AG09319 (cell line): Measurements from ENCODE around the gene USH2A.

Experiments
- DNase-seq: peaks from one replicate; pipeline ENCODE4 v3.0.0-alpha.2; 2010; ENCODE audit warnings: low read depth; ENCODE audit errors: extremely low read depth
- TF ChIP-seq, protein P1 (sequence below): IDR thresholded peaks from 2 replicates; pipeline ENCODE4 v1.5.1; 2011; ENCODE audit warnings: low read depth, mild to moderate bottlenecking, inconsistent platforms, low read length, moderate library complexity

The USH2A gene

DNA sequence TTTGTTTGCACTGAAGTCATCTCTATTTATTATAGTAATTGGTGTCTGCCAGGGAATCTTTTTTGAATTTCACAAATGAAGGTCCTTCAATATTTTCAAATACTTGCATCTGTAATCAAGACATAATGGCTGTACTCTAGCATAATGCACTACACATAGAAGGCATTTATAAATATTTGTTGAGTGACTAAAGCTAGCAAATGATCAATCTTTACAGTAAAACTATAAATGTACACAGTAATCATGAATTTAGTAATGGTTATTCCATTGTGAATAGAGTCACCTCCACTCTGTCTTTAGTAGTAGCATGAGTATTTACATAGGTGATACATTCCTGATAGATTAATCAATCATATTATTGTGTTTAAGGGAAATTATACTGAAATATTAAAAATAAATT is 119.6 kb downstream of the USH2A start:
- TF ChIP-seq, protein P1, sequence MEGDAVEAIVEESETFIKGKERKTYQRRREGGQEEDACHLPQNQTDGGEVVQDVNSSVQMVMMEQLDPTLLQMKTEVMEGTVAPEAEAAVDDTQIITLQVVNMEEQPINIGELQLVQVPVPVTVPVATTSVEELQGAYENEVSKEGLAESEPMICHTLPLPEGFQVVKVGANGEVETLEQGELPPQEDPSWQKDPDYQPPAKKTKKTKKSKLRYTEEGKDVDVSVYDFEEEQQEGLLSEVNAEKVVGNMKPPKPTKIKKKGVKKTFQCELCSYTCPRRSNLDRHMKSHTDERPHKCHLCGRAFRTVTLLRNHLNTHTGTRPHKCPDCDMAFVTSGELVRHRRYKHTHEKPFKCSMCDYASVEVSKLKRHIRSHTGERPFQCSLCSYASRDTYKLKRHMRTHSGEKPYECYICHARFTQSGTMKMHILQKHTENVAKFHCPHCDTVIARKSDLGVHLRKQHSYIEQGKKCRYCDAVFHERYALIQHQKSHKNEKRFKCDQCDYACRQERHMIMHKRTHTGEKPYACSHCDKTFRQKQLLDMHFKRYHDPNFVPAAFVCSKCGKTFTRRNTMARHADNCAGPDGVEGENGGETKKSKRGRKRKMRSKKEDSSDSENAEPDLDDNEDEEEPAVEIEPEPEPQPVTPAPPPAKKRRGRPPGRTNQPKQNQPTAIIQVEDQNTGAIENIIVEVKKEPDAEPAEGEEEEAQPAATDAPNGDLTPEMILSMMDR: no peak
- no peak for DNase-seq

DNA sequence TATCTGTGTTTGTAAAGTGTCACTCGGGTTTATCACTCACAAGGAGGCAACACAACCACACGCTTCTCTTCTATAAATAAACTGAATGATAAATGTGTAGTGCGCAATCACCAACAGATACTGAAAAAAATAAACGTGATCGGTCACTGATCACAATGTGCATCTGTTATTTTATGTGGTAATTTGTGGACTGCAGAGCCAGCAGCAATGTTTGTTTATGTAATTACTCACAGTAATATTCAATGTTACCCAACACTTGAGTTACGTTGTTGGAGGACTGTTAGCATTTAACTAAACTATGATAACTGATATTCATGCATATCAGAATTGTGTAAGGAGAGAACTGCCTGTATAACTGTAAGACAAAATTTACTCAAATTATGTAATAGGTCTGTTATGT is 129.6 kb downstream of the USH2A start:
- DNase-seq: peak; percentile 35
- TF ChIP-seq, protein P1: no peak; the same call in 1 of the 2 replicates

DNA sequence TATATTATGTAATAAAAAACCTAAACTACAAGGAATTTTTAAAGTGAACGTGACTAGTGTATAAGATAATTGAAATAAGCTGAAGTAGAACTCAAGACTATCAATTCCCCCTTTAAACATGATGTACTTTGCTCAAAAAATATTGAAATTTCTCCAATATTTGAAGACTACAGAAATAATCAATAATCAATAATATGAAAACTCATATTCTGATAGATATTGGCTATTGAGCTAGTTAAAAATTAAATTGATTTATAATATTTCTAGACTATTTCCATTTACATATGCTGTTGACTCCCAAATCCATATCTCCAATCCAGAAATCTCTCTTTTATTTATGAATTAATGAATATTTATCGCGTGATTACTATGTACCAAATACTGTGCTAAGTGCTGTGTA is 133.2 kb downstream of the USH2A start:
- DNase-seq: no peak
- TF ChIP-seq, protein P1: no peak

DNA sequence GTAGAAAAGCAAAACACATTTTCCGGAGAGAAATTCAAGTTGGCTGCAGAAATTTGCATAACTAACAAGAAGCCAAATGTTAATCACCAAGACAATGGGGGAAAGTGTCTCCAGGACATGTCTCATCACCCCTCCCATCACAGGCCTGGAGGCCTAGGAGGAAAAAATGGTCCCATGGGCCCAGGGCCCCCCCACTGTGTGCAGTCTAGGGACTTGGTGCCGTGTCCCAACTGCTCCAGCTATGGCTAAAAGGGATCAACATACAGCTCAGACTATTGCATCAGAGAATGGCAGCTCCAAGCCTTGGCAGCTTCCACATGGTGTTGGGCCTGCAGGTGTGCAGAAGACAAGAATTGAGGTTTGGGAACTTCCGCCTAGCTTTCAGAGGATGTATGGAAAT is 138.2 kb downstream of the USH2A start:
- no peak for DNase-seq
- TF ChIP-seq, protein P1: no peak

DNA sequence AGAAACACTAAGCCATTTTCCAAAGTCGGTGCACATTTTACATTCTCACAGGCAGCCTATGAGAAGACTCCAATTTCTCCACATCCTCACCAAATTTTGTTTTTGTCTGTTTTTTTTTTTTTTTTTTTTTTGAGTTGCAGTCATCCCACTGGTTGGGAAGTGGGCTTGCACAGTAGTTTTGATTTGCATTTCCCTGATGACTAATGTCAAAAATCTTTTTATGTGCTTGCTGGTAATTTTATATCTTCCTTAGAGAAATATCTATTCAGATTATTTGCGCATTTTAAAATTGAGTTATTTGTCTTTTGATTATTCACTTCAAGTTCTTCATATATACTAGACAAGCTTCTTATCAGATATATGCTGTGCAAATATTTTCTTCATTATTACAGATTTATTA is 141.5 kb downstream of the USH2A start:
- no peak for DNase-seq
- TF ChIP-seq, protein P1: no peak

DNA sequence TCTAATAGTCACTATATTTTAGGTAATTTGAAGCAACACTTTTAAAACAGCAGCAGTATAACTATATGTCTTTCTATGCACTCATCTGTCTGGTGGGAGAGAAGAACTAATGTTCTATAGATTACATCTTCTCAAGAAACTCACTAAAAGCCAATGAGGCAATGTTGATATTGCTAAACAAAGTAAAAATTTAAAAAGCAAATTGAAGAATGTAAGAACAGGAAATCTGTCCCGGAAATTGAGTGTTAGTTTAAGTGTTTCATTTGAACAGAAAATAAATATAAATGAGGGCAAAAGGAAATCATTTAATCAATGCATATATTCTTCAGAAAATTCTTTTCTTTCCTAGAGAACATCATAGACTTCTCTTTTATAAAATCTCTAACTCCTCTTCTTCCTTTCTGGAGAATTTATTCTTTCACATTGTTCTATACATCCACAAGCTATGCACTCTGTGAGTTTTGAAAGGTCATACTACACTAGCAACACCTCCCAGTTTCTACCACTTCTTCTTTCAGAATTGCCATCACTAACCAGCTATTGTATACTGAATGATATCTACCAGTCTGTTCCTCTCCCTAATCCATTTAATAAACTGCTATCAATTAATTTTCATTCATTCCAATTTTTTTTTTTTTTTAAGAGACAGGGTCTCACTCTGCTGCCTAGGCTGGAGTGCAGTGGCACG is 153.0 kb downstream of the USH2A start:
- no peak for DNase-seq
- TF ChIP-seq, protein P1: no peak

DNA sequence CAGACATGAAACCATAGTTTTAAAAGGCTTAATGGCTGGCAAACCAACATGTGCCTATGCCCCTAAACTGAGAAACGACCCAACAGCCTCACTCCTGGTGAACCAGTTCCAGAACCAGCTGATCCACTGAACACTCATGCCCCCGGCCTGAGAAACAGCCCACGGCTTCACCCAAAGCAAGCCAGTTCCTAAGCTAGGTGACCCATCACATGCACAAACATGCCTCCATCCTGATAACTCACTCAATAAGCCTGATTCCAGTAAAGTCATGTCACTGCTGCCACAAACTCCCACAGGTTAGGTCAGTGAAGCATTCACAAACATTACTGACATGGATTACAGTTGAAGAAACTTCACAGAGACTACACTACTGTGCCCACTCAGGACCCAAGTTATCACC is 161.6 kb downstream of the USH2A start:
- no peak for DNase-seq
- TF ChIP-seq, protein P1: no peak
